IMR-90 (cell line): ENCODE measurements around the gene HNRNPM. TPM values are rescaled to one million over a fixed set of nuclear protein-coding genes. Genes with fewer than 3 reads are reported as not detected.

ENCODE experiments used
- ATAC-seq: fragments of 200-7000 bp; cut with Tn5 transposase; 2 replicates; pipeline ENCODE4 v1.9.1; 2020; ENCODE audit warnings: low read depth, mild to moderate bottlenecking, moderate library complexity
- BruUV-seq: library from RNA; stranded (reverse); fragments of 400-500 nt; replicated peaks from 2 replicates; lab custom pipeline; 2021; lab: Mats Ljungman, UMichigan
- CTCF ChIA-PET: fragments of 300-600 bp; formaldehyde crosslinking; extraction: SDS; loops from one replicate; lab custom pipeline; 2021; ENCODE audit warnings: antibody characterized with exemption; lab: Yijun Ruan, JAX
- POLR2A ChIA-PET: fragments of 300-600 bp; sonication (Branson Sonifier 250); formaldehyde crosslinking; loops from one replicate; lab custom pipeline; 2022; ENCODE audit warnings: antibody characterized with exemption; ENCODE audit not compliant: unreplicated experiment; lab: Charles Lee
- DNase-seq: peaks from one replicate; pipeline ENCODE4 v3.0.0; 2013
- H2AFZ ChIP-seq: replicated peaks from 2 replicates; pipeline ENCODE3; 2013; ENCODE audit warnings: low read length, mild to moderate bottlenecking; ENCODE audit not compliant: poor library complexity
- H2AK5ac ChIP-seq: 2 replicates; pipeline ENCODE4 v1.6.1; 2013; ENCODE audit warnings: low read depth, low read length, inconsistent platforms
- H2AK9ac ChIP-seq: replicated peaks from 2 replicates; pipeline ENCODE3; 2013; ENCODE audit warnings: mild to moderate bottlenecking, low read depth, low read length, moderate library complexity; ENCODE audit not compliant: poor library complexity
- H2BK120ac ChIP-seq: 2 replicates; pipeline ENCODE4 v1.6.1; 2013; ENCODE audit warnings: low read depth, low read length, inconsistent platforms
- H2BK15ac ChIP-seq: 3 replicates; pipeline ENCODE4 v1.6.1; 2013; ENCODE audit warnings: low read depth, low read length, inconsistent platforms
- H2BK20ac ChIP-seq: 2 replicates; pipeline ENCODE4 v1.6.1; 2013; ENCODE audit warnings: low read depth, mild to moderate bottlenecking, inconsistent platforms, low read length, moderate library complexity
- H2BK5ac ChIP-seq: 2 replicates; pipeline ENCODE4 v1.6.1; 2013; ENCODE audit warnings: mild to moderate bottlenecking, low read depth, low read length, inconsistent platforms; ENCODE audit not compliant: poor library complexity, severe bottlenecking
- H3K14ac ChIP-seq: replicated peaks from 2 replicates; pipeline ENCODE4 v1.6.1; 2013; ENCODE audit warnings: low read depth, low read length, inconsistent platforms
- H3K18ac ChIP-seq: 2 replicates; pipeline ENCODE4 v1.6.1; 2013; ENCODE audit warnings: low read depth, low read length, control low read depth
- H3K23ac ChIP-seq: 2 replicates; pipeline ENCODE4 v1.6.1; 2013; ENCODE audit warnings: low read depth, low read length, inconsistent platforms
- H3K27ac ChIP-seq: 2 replicates; pipeline ENCODE4 v1.5.1; 2013; ENCODE audit warnings: mild to moderate bottlenecking, control low read depth, low read length; ENCODE audit not compliant: insufficient read depth
- H3K27me3 ChIP-seq: 2 replicates; pipeline ENCODE4 v1.6.1; 2013; ENCODE audit warnings: low read length; ENCODE audit not compliant: control insufficient read depth, insufficient read depth
- H3K36me3 ChIP-seq: 2 replicates; pipeline ENCODE4 v1.6.1; 2013; ENCODE audit warnings: low read length, mixed read lengths; ENCODE audit not compliant: control insufficient read depth, insufficient read depth
- H3K4ac ChIP-seq: 2 replicates; pipeline ENCODE4 v1.6.1; 2013; ENCODE audit warnings: low read depth, low read length, inconsistent platforms
- H3K4me1 ChIP-seq: 2 replicates; pipeline ENCODE4 v1.6.1; 2013; ENCODE audit warnings: low read length, mixed read lengths; ENCODE audit not compliant: control insufficient read depth, insufficient read depth
- H3K4me2 ChIP-seq: 2 replicates; pipeline ENCODE4 v1.6.1; 2013; ENCODE audit warnings: low read depth, mild to moderate bottlenecking, control low read depth, low read length, moderate library complexity
- H3K4me3 ChIP-seq: 2 replicates; pipeline ENCODE4 v1.5.1; 2013; ENCODE audit warnings: low read depth, mild to moderate bottlenecking, control low read depth, low read length, moderate library complexity; ENCODE audit not compliant: insufficient read depth
- H3K56ac ChIP-seq: 2 replicates; pipeline ENCODE4 v1.6.1; 2013; ENCODE audit warnings: low read length, inconsistent platforms; ENCODE audit not compliant: insufficient read depth; ENCODE audit errors: extremely low read depth
- H3K79me1 ChIP-seq, 2 experiments: 2 replicates each; pipeline ENCODE4 v1.6.1; 2013; ENCODE audit warnings: low read length in 2 of 2, inconsistent platforms in 1 of 2, low read depth in 1 of 2
- H3K9ac ChIP-seq: 2 replicates; pipeline ENCODE4 v1.6.1; 2013; ENCODE audit warnings: low read depth, low read length, control low read depth
- H3K9me1 ChIP-seq: 2 replicates; pipeline ENCODE4 v1.6.1; 2013; ENCODE audit warnings: low read length, inconsistent platforms; ENCODE audit not compliant: insufficient read depth
- H3K9me3 ChIP-seq: 2 replicates; pipeline ENCODE4 v1.6.1; 2013; ENCODE audit warnings: low read length; ENCODE audit not compliant: control insufficient read depth, insufficient read depth
- H4K20me1 ChIP-seq: 2 replicates; pipeline ENCODE4 v1.6.1; 2013; ENCODE audit warnings: low read length, inconsistent platforms; ENCODE audit not compliant: insufficient read depth
- H4K5ac ChIP-seq: 2 replicates; pipeline ENCODE4 v1.6.1; 2013; ENCODE audit warnings: mild to moderate bottlenecking, low read depth, low read length, control low read depth
- H4K8ac ChIP-seq, 2 experiments: 2 replicates each; pipeline ENCODE4 v1.6.1; 2013; ENCODE audit warnings: low read depth in 2 of 2, low read length in 2 of 2, control low read depth in 1 of 2, inconsistent platforms in 1 of 2
- H4K91ac ChIP-seq: 2 replicates; pipeline ENCODE4 v1.6.1; 2013; ENCODE audit warnings: low read depth, low read length, inconsistent platforms; ENCODE audit not compliant: insufficient read depth
- FOS ChIP-seq: fragments of 150-350 bp; IDR thresholded peaks from 2 replicates; pipeline ENCODE4 v1.6.1; 2016; ENCODE audit warnings: low read depth, low read length
- MAZ ChIP-seq: IDR thresholded peaks from 2 replicates; pipeline ENCODE4 v1.6.1; 2012; ENCODE audit warnings: low read depth, mild to moderate bottlenecking, low read length, improper control_type of control experiment, moderate library complexity, borderline replicate concordance
- POLR2A ChIP-seq: IDR thresholded peaks from 2 replicates; pipeline ENCODE4 v1.6.1; 2012; ENCODE audit warnings: mild to moderate bottlenecking, low read depth, low read length
- WGBS, 2 experiments: methylation state at CpG; one replicate each; pipeline versions ENCODE4 v1.1.5 to v1.1.7; 2013; ENCODE audit warnings: missing lambda C conversion rate in 2 of 2; ENCODE audit not compliant: insufficient read length in 1 of 2; ENCODE audit errors: extremely low coverage in 2 of 2; 5-methylcytosine and 5-hydroxymethylcytosine counted together
- dilution Hi-C: fragments of 300-500 bp; cut with HindIII; formaldehyde crosslinking; loops from one replicate; pipeline ENCODE4 v1.14.3; 2018; ENCODE audit warnings: low sequenced_read_pairs; ENCODE audit not compliant: unreplicated experiment
- in situ Hi-C: fragments of 300-500 bp; cut with MboI; formaldehyde crosslinking; loops from 3 replicates; pipeline ENCODE4 v1.14.3; 2019; ENCODE audit warnings: low sequenced_read_pairs, inconsistent platforms, mixed read lengths
- intact Hi-C: fragments of 100-400 bp; cut with micrococcal nuclease; formaldehyde crosslinking; loops from 2 replicates; pipeline ENCODE4 v1.10.0; 2022
- polyA plus RNA-seq, 3 experiments: library from polyadenylated mRNA; depleted of rRNA; stranded (reverse); fragments of >200 nt; gene quantifications; 2 replicates each; pipeline ENCODE4 v1.2.3, GENCODE V29; 2012; ENCODE audit warnings: low replicate concordance in 1 of 3
- total RNA-seq: library from RNA; depleted of rRNA; stranded (reverse); fragments of >200 nt; gene quantifications from 2 replicates; pipeline ENCODE4 v1.2.3, GENCODE V29; 2012
- TF ChIP-seq, protein P1 (sequence below): fragments of 150-350 bp; IDR thresholded peaks from 2 replicates; pipeline ENCODE4 v1.6.1; 2016; ENCODE audit warnings: low read depth, mild to moderate bottlenecking, low read length, moderate library complexity, borderline replicate concordance
- TF ChIP-seq, protein P2 (sequence below): conservative IDR thresholded peaks from 2 replicates; pipeline ENCODE4 v1.5.1; 2012; ENCODE audit warnings: mild to moderate bottlenecking, low read depth, low read length, improper control_type of control experiment

The HNRNPM gene
- total and polyA plus RNA-seq, 2 of the 4 experiments (the other 2 are of a cell fraction) = 75.6 to 197 TPM

DNA sequence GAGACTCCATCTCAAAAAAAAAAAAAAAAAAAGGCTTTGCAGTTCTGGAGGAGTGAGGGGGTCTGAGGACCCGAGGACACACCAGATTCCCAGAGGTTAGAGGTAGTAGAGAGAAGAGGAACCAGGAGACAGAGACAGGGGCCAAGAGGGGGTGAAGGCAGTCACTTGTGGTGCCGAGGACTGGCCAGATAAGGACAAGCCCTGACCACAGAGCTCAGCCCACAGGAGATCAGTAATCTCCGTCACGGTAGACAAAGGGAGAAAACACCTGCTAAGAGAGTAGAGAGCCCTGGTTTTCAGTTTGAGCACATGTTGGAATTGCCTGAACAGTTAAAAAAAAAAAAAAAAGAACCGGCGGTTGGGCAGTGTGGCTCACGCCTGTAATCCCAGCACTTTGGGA is 59.4 kb downstream of the HNRNPM start:
- H3K56ac ChIP-seq = no peak overlapping the region
- H4K20me1 ChIP-seq = no peaks in the 10 kb centered on the region; the same call in 1 of the 2 replicates
- H3K9ac ChIP-seq = no peak overlapping the region
- no peak overlapping the region for H2BK20ac ChIP-seq
- BruUV-seq = no TSS peak
- TF ChIP-seq, protein P1, sequence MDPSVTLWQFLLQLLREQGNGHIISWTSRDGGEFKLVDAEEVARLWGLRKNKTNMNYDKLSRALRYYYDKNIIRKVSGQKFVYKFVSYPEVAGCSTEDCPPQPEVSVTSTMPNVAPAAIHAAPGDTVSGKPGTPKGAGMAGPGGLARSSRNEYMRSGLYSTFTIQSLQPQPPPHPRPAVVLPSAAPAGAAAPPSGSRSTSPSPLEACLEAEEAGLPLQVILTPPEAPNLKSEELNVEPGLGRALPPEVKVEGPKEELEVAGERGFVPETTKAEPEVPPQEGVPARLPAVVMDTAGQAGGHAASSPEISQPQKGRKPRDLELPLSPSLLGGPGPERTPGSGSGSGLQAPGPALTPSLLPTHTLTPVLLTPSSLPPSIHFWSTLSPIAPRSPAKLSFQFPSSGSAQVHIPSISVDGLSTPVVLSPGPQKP = no peak
- no peak for TF ChIP-seq POLR2A
- TF ChIP-seq, protein P2, sequence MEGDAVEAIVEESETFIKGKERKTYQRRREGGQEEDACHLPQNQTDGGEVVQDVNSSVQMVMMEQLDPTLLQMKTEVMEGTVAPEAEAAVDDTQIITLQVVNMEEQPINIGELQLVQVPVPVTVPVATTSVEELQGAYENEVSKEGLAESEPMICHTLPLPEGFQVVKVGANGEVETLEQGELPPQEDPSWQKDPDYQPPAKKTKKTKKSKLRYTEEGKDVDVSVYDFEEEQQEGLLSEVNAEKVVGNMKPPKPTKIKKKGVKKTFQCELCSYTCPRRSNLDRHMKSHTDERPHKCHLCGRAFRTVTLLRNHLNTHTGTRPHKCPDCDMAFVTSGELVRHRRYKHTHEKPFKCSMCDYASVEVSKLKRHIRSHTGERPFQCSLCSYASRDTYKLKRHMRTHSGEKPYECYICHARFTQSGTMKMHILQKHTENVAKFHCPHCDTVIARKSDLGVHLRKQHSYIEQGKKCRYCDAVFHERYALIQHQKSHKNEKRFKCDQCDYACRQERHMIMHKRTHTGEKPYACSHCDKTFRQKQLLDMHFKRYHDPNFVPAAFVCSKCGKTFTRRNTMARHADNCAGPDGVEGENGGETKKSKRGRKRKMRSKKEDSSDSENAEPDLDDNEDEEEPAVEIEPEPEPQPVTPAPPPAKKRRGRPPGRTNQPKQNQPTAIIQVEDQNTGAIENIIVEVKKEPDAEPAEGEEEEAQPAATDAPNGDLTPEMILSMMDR = no peak
- no peak for TF ChIP-seq MAZ
- TF ChIP-seq FOS = no peak
- DNase-seq = no peak
- no peak overlapping the region for H2AFZ ChIP-seq
- H3K9me1 ChIP-seq = peaks cover 3% of the 10 kb centered on the region; the same call in 1 of the 2 replicates
- H4K5ac ChIP-seq = no peak overlapping the region
- H3K36me3 ChIP-seq = no peaks in the 10 kb centered on the region
- H3K9me3 ChIP-seq = no peaks in the 10 kb centered on the region
- intact Hi-C loops (no loop called here), dilution Hi-C loops (no loop called here), in situ Hi-C loops (no loop called here)
- no peaks in the 10 kb centered on the region; the same call in 1 of the 2 replicates for H3K4me1 ChIP-seq
- H2BK15ac ChIP-seq = no peak overlapping the region
- no peak overlapping the region for H4K91ac ChIP-seq
- no peak overlapping the region for H3K4me3 ChIP-seq
- no peak overlapping the region for H4K8ac ChIP-seq
- no peak overlapping the region for H2AK5ac ChIP-seq
- H2BK5ac ChIP-seq = no peak overlapping the region
- no peak overlapping the region for H3K4me2 ChIP-seq
- no peak for ATAC-seq
- H3K4ac ChIP-seq = no peak overlapping the region
- CTCF ChIA-PET = no interaction called here
- no peaks in the 10 kb centered on the region; a peak in 1 of 4 replicates for H3K79me1 ChIP-seq
- no peak overlapping the region for H2AK9ac ChIP-seq
- H3K23ac ChIP-seq = no peak overlapping the region
- WGBS, 2 experiments = 67% methylated on average over 1 of the region's 7 CpGs; no CpG with 5 or more reads in 1 of the 2 experiments
- H3K14ac ChIP-seq = no peak overlapping the region
- H2BK120ac ChIP-seq = no peak overlapping the region
- POLR2A ChIA-PET = no interaction called here
- H3K27ac ChIP-seq = no peak overlapping the region
- no peaks in the 10 kb centered on the region for H3K27me3 ChIP-seq
- H3K18ac ChIP-seq = no peak overlapping the region
